Hepatic stellate cell (primary cell): ENCODE data around the gene LIPT2.

ENCODE experiments used
- DNase-seq: peaks from one replicate; pipeline ENCODE4 v3.0.0; 2011; ENCODE audit warnings: low spot score

LIPT2 gene

GRCh38 chr11:74494916-74495315, 1.4 kb upstream of the LIPT2 start:
- DNase-seq: no peak

- DNase-seq: peak; percentile 35
These were observed 487 bp upstream of the LIPT2 start for GRCh38 chr11:74493791-74494630.

- no peak for DNase-seq
These were observed 1.4 kb downstream of the LIPT2 start for GRCh38 chr11:74492084-74492483.

- DNase-seq: no peak
These were observed 2.6 kb downstream of the LIPT2 start for GRCh38 chr11:74490941-74491340.

- DNase-seq: no peak
These were observed 5.6 kb downstream of the LIPT2 start for GRCh38 chr11:74487875-74488274.

- DNase-seq: no peak
These were observed 7.7 kb downstream of the LIPT2 start for GRCh38 chr11:74485868-74486267.

- DNase-seq: no peak
These were observed 12.7 kb downstream of the LIPT2 start for GRCh38 chr11:74480688-74481417.

GRCh38 chr11:74479732-74480123, 13.8 kb downstream of the LIPT2 start:
- DNase-seq: no peak

- no peak for DNase-seq
These were observed 14.4 kb downstream of the LIPT2 start for GRCh38 chr11:74478877-74479731.

- no peak for DNase-seq
These were observed 17.0 kb downstream of the LIPT2 start for GRCh38 chr11:74476536-74476935.

- no peak for DNase-seq
These were observed 19.2 kb downstream of the LIPT2 start for GRCh38 chr11:74474316-74474715.

GRCh38 chr11:74473382-74474173, 19.9 kb downstream of the LIPT2 start:
- no peak for DNase-seq

- no peak for DNase-seq
These were observed 21.7 kb downstream of the LIPT2 start for GRCh38 chr11:74471668-74472429.

GRCh38 chr11:74471037-74471436, 22.5 kb downstream of the LIPT2 start:
- no peak for DNase-seq

- no peak for DNase-seq
These were observed 23.0 kb downstream of the LIPT2 start for GRCh38 chr11:74470526-74470925.

GRCh38 chr11:74468936-74469335, 24.6 kb downstream of the LIPT2 start:
- DNase-seq: no peak

GRCh38 chr11:74468521-74468920, 25.0 kb downstream of the LIPT2 start:
- no peak for DNase-seq

- no peak for DNase-seq
These were observed 25.5 kb downstream of the LIPT2 start for GRCh38 chr11:74468058-74468457.

GRCh38 chr11:74466916-74467885, 26.3 kb downstream of the LIPT2 start, which contains the start of gene KCNE3:
Gene KCNE3, minus strand, starts transcription at chr11:74467549. Its CDS starts 9,986 bp downstream, at chr11:74457563.
- DNase-seq: no peak
